ENCODE measurements around the gene MCHR2.
"Not testable (repeated sequence)": the region's sequence is repeated elsewhere in the genome, so short reads cannot be mapped to it uniquely, and the experiment has no call there.

- not testable (repeated sequence) for TF ChIP-seq CTCF (IDR thresholded peaks at IDR 0.05; ENCODE audit: extremely low read depth in 1 of 2, insufficient read depth in 1 of 2, low read depth in 1 of 2, low read length in 2 of 2); POLR2AphosphoS5 (IDR thresholded peaks at IDR 0.05; ENCODE audit: insufficient read depth, low read depth, low read length); EZH2 (IDR thresholded peaks at IDR 0.05; ENCODE audit: borderline replicate concordance, low read depth, low read length, severe bottlenecking); POLR2A (IDR thresholded peaks at IDR 0.05; ENCODE audit: low read depth, low read length); GATA2 (IDR thresholded peaks at IDR 0.05; ENCODE audit: insufficient read depth, insufficient read length, low read depth, low read length); FOS (IDR thresholded peaks at IDR 0.05; ENCODE audit: borderline replicate concordance, insufficient read depth, low read length); MYC (IDR thresholded peaks at IDR 0.05; ENCODE audit: low read depth, low read length); JUN (IDR thresholded peaks at IDR 0.05; ENCODE audit: borderline replicate concordance, insufficient read depth, insufficient read length, low read depth)
- TF ChIP-seq, protein P1, sequence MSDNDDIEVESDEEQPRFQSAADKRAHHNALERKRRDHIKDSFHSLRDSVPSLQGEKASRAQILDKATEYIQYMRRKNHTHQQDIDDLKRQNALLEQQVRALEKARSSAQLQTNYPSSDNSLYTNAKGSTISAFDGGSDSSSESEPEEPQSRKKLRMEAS (IDR thresholded peaks at IDR 0.05; ENCODE audit: insufficient read depth, insufficient read length), result not testable (repeated sequence)
Observed at GRCh38 chr6:100038546-100038945, 44.5 kb upstream of the MCHR2 start.

Data from endothelial cell of umbilical vein (primary cell).